Activated B cell treated with CpG ODN at 0.5 μM for 24 hours (primary cell): ENCODE data around the gene CRTC3. TPM values are rescaled to one million over a fixed set of nuclear protein-coding genes. Genes with fewer than 3 reads are reported as not detected.

ENCODE experiments used
- ATAC-seq: fragments of 200-7000 bp; cut with Tn5 transposase; one replicate; pipeline ENCODE4 v1.10.0; 2021; ENCODE audit warnings: low read depth, mild to moderate bottlenecking, moderate library complexity
- CTCF ChIA-PET: fragments of 350-600 bp; sonication (Branson Sonifier 250); formaldehyde crosslinking; loops from one replicate; lab custom pipeline; 2021; ENCODE audit warnings: antibody characterized with exemption; lab: Charles Lee
- POLR2A ChIA-PET: fragments of 350-600 bp; sonication (Branson Sonifier 250); formaldehyde crosslinking; loops from one replicate; lab custom pipeline; 2021; ENCODE audit warnings: antibody characterized with exemption; lab: Charles Lee
- DNase-seq: peaks from one replicate; pipeline ENCODE4 v3.0.0; 2022
- H3K27ac Mint-ChIP-seq: one replicate; pipeline ENCODE4 v1.8.0; 2020; ENCODE audit warnings: mixed read lengths
- H3K27me3 Mint-ChIP-seq: one replicate; pipeline ENCODE4 v1.8.0; 2021; ENCODE audit warnings: mixed read lengths
- H3K36me3 Mint-ChIP-seq: one replicate; pipeline ENCODE4 v1.8.0; 2021; ENCODE audit warnings: low read depth, mixed read lengths
- H3K4me1 Mint-ChIP-seq: one replicate; pipeline ENCODE4 v1.8.0; 2021; ENCODE audit warnings: mixed read lengths
- H3K4me3 Mint-ChIP-seq: one replicate; pipeline ENCODE4 v1.8.0; 2020; ENCODE audit warnings: mild to moderate bottlenecking, mixed read lengths
- H3K9me3 Mint-ChIP-seq: one replicate; pipeline ENCODE4 v1.8.0; 2020; ENCODE audit warnings: mixed read lengths
- CTCF ChIP-seq: fragments of 200-600 bp; IDR thresholded peaks from one replicate; pipeline ENCODE4 v1.8.0; 2022; ENCODE audit warnings: antibody characterized with exemption, mild to moderate bottlenecking
- intact Hi-C: fragments of 100-400 bp; cut with micrococcal nuclease; formaldehyde crosslinking; loops from one replicate; pipeline ENCODE4 v1.15.1; 2024
- total RNA-seq: library from RNA; stranded (reverse); gene quantifications from 2 replicates; pipeline ENCODE4 v1.2.3, GENCODE V29; 2022

The CRTC3 gene
- total RNA-seq, 1 donor from 2014 or later = 65.0 TPM

- ChIA-PET POLR2A (no interaction called here), CTCF (no interaction called here)
- DNase-seq (no peak), ATAC-seq (no peak)
- no peak overlapping the region for H3K4me3 Mint-ChIP-seq
- no peak overlapping the region for H3K27ac Mint-ChIP-seq
- no peak for TF ChIP-seq CTCF
- intact Hi-C loops = no loop called here
- no peaks in the 10 kb centered on the region for H3K9me3 Mint-ChIP-seq
- peaks cover 6% of the 10 kb centered on the region for H3K27me3 Mint-ChIP-seq
- peaks cover 17% of the 10 kb centered on the region for H3K4me1 Mint-ChIP-seq
- H3K36me3 Mint-ChIP-seq = no peaks in the 10 kb centered on the region
Measured at GRCh38 chr15:90679959-90680358, 150.2 kb downstream of the CRTC3 start.

GRCh38 chr15:90680371-90680935 lies 150.7 kb downstream of the CRTC3 start:
- Mint-ChIP-seq H3K4me3 (no peak overlapping the region), H3K27ac (no peak overlapping the region), H3K9me3 (no peaks in the 10 kb centered on the region), H3K4me1 (peaks cover 20% of the 10 kb centered on the region), H3K36me3 (no peaks in the 10 kb centered on the region), H3K27me3 (peaks cover 6% of the 10 kb centered on the region)
- DNase-seq (no peak), ATAC-seq (no peak)
- TF ChIP-seq CTCF = no peak
- ChIA-PET CTCF (no interaction called here), POLR2A (no interaction called here)
- intact Hi-C loops = no loop called here

- TF ChIP-seq CTCF = no peak
- H3K27me3 Mint-ChIP-seq = peaks cover 6% of the 10 kb centered on the region
- ATAC-seq = no peak
- CTCF ChIA-PET = no interaction called here
- H3K9me3 Mint-ChIP-seq = no peaks in the 10 kb centered on the region
- H3K4me3 Mint-ChIP-seq = no peak overlapping the region
- H3K4me1 Mint-ChIP-seq = peaks cover 26% of the 10 kb centered on the region
- no peaks in the 10 kb centered on the region for H3K36me3 Mint-ChIP-seq
- H3K27ac Mint-ChIP-seq = no peak overlapping the region
- no peak for DNase-seq
- POLR2A ChIA-PET = no interaction called here
- intact Hi-C loops = no loop called here
Measured at GRCh38 chr15:90681056-90681455, 151.3 kb downstream of the CRTC3 start.

- ChIA-PET CTCF (no interaction called here), POLR2A (interaction anchor here (0.7 to 1.1 kb wide), 3 partner anchors 14 to 122 kb away, joined by 3 to 6 read pairs (median 3); no protein-coding TSS in a partner anchor)
- peaks cover 30% of the 10 kb centered on the region for H3K4me1 Mint-ChIP-seq
- no peak for DNase-seq
- ATAC-seq = no peak
- TF ChIP-seq CTCF = no peak
- H3K9me3 Mint-ChIP-seq = no peaks in the 10 kb centered on the region
- H3K36me3 Mint-ChIP-seq = no peaks in the 10 kb centered on the region
- peaks cover 6% of the 10 kb centered on the region for H3K27me3 Mint-ChIP-seq
- no peak overlapping the region for H3K27ac Mint-ChIP-seq
- H3K4me3 Mint-ChIP-seq = no peak overlapping the region
- intact Hi-C loops = no loop called here
Measured at GRCh38 chr15:90681480-90681879, 151.8 kb downstream of the CRTC3 start.

- Mint-ChIP-seq H3K27me3 (peaks cover 6% of the 10 kb centered on the region), H3K4me3 (no peak overlapping the region), H3K4me1 (peaks cover 31% of the 10 kb centered on the region), H3K27ac (no peak overlapping the region), H3K36me3 (no peaks in the 10 kb centered on the region), H3K9me3 (no peaks in the 10 kb centered on the region)
- ATAC-seq = no peak
- DNase-seq = no peak
- CTCF ChIA-PET = no interaction called here
- POLR2A ChIA-PET = interaction anchor here (0.7 kb wide), 1 partner anchor 240 kb away, joined by 5 read pairs; no protein-coding TSS in a partner anchor
- TF ChIP-seq CTCF = no peak
- intact Hi-C loops = no loop called here
Measured at GRCh38 chr15:90683371-90683770, 153.6 kb downstream of the CRTC3 start.
